Retinal pigment epithelial cell (primary cell): ENCODE measurements around the gene TRIM39.
"Not testable (repeated sequence)": the region's sequence is repeated elsewhere in the genome, so short reads cannot be mapped to it uniquely, and the experiment has no call there.

Experiments used
- DNase-seq: peaks from one replicate; pipeline ENCODE4 v3.0.0-alpha.2; 2010; ENCODE audit warnings: low read depth
- H3K4me3 ChIP-seq: 2 replicates; pipeline ENCODE4 v1.5.1; 2011; ENCODE audit warnings: mild to moderate bottlenecking, low read length, control low read depth, moderate library complexity
- CTCF ChIP-seq: conservative IDR thresholded peaks from 2 replicates; pipeline ENCODE4 v1.5.1; 2011; ENCODE audit warnings: low read depth, low read length, control low read depth, inconsistent platforms

The TRIM39 gene

GRCh38 chr6:30363459-30363858 is 36.7 kb downstream of the TRIM39 start:
- no peak for TF ChIP-seq CTCF
- DNase-seq: no peak
- H3K4me3 ChIP-seq: no peak overlapping the region

GRCh38 chr6:30364591-30364990 is 37.9 kb downstream of the TRIM39 start:
- DNase-seq: no peak
- H3K4me3 ChIP-seq: no peak overlapping the region
- TF ChIP-seq CTCF: no peak

GRCh38 chr6:30369280-30369679 is 42.6 kb downstream of the TRIM39 start:
- H3K4me3 ChIP-seq, DNase-seq: not testable (repeated sequence)

DNA sequence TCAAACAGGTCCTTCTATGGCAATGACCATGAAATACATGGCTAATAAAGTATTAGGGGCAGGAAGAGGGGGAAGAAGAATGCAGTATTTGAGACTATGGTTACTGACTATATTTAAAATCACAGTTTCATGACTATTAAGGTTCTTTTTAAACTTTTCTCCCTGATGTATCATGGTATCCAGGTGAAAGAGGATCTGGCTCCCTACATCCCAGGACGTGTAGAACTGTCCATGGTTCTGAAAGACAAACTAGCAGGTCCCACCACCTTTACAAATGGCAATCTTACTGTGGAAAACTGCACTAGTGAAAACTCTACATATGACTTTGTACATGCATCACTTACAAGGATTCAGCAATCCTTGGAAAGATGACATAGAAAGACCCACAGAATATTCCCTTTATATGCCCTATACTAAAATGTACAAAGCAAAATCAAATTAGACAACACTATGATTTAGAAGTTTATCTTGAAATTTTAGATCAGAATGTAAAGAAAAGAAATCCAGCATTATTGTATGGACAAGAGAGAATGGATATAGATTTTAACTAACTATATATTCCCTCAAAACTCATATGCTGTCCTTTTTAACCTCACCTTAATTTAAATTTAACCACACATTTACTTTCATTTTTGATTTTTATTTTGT is 51.7 kb downstream of the TRIM39 start:
- no peak overlapping the region for H3K4me3 ChIP-seq
- no peak for DNase-seq
- no peak for TF ChIP-seq CTCF

GRCh38 chr6:30380464-30380863 is 53.7 kb downstream of the TRIM39 start:
- TF ChIP-seq CTCF: no peak
- H3K4me3 ChIP-seq: no peak overlapping the region
- DNase-seq: no peak

DNA sequence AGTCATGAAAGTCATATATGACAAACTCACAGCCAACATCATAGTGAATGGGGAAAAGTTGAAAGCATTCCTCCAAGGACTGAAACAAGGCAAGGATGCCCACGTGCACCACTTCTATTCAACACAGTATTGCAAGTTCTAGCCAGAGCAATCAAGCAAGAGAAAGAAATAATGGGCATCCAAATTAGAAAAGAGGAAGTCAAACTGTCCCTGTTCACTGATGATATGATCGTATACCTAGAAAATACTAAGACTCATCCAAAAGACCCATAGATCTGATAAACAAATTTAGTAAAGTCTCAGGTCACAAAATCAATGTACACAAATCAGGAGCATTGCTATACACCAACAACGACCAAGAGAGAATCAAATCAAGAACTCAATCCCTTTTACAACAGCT is 59.4 kb downstream of the TRIM39 start:
- TF ChIP-seq CTCF: no peak
- no peak for DNase-seq

DNA sequence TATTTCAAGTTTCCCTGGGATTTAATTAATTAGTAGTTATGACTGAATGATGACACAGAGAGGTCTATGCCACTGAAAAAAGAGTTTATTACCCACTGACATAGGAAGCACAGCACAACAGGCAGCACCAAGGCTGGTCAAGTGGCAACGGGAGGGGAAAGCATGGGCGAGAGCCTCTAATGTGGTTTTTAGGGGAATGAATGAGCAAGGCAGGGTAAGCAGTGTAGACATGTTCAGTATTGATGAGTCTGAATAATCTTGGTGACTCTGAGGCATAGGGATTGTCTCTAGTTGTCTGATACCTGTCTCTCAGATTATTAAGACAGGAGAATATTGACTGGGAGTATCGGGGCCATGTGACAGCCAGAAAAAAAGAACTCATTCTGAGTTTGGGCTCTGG is 64.5 kb downstream of the TRIM39 start:
- no peak for DNase-seq
- H3K4me3 ChIP-seq: no peak overlapping the region
- TF ChIP-seq CTCF: no peak

More for the DNA sequence above, 59.4 kb downstream of the TRIM39 start:
- no peak overlapping the region for H3K4me3 ChIP-seq
